ENCODE data around the gene MEX3C. TPM values are rescaled to one million over a fixed set of nuclear protein-coding genes. Genes with fewer than 3 reads are reported as not detected.

The MEX3C gene
- total RNA-seq, 2 donors from 2014 or later = 59.0 to 82.5 TPM

DNA sequence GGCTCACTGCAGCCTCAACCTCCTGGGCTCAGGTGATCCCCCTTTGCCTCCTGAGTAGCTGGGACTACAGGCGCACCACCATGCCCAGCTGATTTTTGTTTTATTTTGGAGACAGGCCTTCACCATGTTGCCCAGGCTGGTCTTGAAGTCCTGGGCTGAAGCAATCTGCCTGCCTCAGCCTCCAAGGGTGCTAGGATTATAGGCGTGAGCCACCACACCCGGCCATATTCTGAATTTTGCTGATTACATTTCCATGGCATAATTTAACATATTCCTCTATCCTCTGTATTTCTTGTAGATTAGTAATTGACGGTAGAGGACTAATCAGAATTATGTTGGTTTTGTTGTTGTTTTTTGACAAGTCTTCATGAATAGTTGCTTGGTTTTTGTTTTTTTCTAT lies 50.6 kb downstream of the MEX3C start:
- Mint-ChIP-seq H3K27ac (no peak overlapping the region), H3K36me3 (peaks cover 0 to 13% of the 10 kb centered on the region in 2 donors), H3K9me3 (peaks cover 0 to 4% of the 10 kb centered on the region in 2 donors)
- DNase-seq (ENCODE audit: low spot score in 2 of 2) (no peak), ATAC-seq (no peak)

DNA sequence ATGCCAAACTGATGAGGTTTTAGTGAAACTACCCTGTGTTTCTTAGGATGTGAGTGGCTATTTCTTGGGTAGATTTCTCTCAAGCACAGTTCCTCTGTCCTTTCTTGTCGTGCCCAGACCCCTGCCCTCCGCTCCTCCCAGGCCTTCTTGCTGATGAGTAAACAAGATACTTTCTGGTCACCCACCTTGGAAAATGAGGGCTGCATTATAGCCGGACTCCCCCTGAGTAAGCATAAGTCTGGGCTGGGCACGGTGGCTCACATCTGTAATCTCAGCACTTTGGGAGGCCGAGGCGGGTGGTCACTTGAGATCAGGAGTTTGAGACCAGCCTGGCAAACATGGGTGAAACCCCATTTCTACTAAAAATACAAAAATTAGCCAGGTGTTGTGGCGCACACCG lies 58.5 kb downstream of the MEX3C start:
- peaks cover 0 to 7% of the 10 kb centered on the region in 2 donors for H3K9me3 Mint-ChIP-seq
- no peak overlapping the region for H3K27ac Mint-ChIP-seq
- DNase-seq (ENCODE audit: low spot score in 2 of 2) (no peak), ATAC-seq (no peak)
- peaks cover 0 to 6% of the 10 kb centered on the region in 2 donors for H3K36me3 Mint-ChIP-seq

DNA sequence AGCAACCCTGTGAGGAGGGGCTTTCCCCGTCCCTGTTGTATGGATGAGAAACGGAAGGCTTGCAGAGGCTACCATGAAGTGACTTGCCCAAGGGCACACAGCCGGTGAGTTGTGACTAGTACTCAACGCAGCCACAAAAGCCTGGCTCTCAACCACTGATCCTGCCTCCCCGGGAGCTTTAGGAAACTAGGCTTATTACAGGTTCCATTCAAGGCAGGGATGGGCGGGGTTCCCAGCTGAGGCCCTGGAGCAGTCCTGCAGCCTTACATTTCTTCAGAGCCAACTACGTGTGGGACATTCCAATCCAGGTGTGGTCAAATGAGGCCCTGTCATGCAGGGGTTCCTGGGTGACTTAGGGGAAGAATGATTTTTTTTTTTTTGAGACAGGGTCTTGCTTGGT lies 59.6 kb downstream of the MEX3C start:
- H3K27ac Mint-ChIP-seq = no peak overlapping the region

DNA sequence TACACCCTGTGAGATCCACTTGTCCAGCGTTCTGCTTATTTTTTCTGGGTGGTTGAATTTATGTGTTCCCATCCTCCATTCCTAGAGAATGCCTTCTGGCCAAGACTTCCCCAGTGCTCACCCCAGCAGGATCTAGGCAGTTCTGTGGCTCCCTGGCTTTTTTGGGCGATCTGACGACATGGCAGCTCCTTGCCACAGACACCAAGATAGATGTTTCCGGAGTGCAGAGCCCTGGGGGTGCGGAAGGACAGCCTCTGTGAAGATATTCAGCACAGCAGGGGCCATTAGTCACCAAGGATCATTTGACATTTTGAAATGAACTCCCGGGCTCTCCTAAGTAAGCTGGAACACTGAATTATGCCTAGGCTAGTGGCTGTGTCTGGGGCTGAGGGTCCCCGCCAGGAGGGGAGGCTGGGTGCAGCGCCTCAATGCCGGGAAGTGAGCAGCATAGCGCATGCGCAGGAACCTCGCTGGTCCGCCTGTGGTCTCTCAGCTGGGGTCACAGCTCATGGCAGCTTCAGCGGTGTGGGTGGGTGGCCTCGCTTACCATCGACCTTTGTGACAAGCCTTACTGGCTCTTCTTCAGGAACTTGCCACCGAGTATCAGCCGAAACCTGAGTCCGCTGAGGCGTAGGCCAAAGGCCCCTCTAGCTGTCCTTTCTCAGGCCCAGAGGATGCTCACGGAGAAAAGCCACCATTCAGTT lies 60.3 kb downstream of the MEX3C start:
- H3K9me3 Mint-ChIP-seq = peaks cover 0 to 6% of the 10 kb centered on the region in 2 donors
- ATAC-seq (no peak), DNase-seq (ENCODE audit: low spot score in 2 of 2) (no peak)
- H3K27ac Mint-ChIP-seq = no peak overlapping the region
- peaks cover 0 to 4% of the 10 kb centered on the region in 2 donors for H3K36me3 Mint-ChIP-seq

More for the DNA sequence above, 59.6 kb downstream of the MEX3C start:
- Mint-ChIP-seq H3K36me3 (peaks cover 0 to 6% of the 10 kb centered on the region in 2 donors), H3K9me3 (peaks cover 0 to 7% of the 10 kb centered on the region in 2 donors)
- DNase-seq (ENCODE audit: low spot score in 2 of 2) (no peak), ATAC-seq (no peak)

DNA sequence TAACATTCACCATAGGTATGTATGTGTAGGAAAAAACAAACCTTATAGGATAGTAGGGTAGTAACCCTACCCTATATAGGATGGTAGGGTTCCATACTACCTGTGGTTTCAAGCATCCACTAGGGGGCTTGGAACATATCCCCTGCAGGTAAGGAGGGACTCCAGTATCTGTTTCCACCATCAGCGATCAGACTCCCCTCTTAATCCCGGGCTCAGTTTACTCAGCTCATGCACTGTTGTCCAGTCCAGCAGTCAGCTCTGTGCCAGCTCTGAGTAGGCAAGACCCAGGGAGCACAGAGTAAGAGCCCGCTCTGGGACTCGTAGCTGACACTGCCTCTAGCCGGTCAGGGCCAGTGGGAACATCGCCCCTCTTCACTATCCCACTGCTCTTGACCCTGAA lies 61.7 kb downstream of the MEX3C start:
- Mint-ChIP-seq H3K27ac (no peak overlapping the region), H3K9me3 (no peaks in the 10 kb centered on the region), H3K36me3 (no peaks in the 10 kb centered on the region)
- ATAC-seq (peak in 1 of 2 donors; percentile 66), DNase-seq (ENCODE audit: low spot score in 2 of 2) (no peak)

DNA sequence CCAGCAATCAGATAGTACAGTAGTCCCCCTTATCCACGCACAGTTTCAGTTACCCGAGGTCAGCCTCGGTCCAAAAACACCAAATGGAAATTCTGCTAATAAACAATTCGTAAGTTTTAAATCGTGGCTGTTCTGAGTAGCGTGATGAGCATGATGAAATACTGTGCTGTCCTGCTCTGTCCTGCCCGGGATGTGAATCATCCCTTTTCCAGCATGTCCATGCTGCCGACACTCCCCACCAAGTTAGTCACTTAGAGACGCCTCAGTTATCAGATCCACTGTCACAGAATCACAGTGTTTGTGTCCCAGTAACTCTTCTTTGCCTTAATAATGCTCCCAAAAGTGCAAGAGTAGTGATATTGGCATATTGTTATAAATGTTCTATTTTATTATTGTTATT lies 62.1 kb downstream of the MEX3C start:
- ATAC-seq (no peak), DNase-seq (ENCODE audit: low spot score in 2 of 2) (no peak)
- Mint-ChIP-seq H3K9me3 (no peaks in the 10 kb centered on the region), H3K27ac (no peak overlapping the region), H3K36me3 (no peaks in the 10 kb centered on the region)

DNA sequence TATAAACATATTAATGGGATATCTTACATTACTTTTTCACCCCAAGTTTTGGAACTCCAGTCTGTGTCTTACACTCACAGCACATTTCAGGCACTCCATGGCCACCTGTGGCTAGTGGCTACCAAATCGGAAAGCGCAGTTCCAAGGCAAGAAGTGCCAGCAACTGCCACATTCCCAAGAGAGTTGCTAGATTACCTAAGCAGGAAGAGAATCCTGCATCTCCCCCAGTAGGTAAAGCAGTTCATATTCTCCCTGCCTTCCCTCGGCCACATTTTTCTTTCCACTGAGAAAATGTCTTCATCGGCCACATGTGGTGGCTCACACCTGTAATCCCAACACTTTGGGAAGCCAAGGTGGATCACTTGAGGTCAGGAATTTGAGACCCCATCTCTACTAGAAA lies 62.8 kb downstream of the MEX3C start:
- H3K27ac Mint-ChIP-seq = no peak overlapping the region
- no peak for ATAC-seq

DNA sequence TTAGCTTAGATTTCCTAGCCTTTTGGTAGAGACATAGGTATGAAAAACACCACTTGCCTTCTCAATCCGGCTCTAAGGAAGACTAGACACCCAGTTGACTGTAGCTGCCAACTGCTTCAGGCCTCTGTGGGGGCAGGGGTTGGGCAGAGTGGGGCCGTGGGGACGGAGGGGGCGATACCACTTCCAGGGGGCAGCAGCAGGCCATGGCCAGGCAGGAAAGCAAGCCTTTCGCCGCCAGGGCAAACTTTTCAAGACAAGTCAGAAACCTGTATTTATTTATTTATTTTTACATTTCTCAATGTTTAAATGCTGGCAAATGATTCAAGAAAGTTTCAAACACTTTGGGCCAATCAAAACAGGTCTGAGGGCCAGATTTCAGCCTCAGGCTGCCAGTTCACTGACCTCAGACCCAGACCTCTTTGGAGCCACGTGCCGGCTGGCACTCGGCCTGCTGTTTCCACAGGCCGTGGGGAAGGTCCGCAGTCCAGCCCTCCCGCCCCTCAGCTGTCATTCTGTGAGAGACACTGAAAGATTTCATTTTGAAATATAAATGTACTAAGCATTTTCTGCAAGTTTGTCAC lies 63.8 kb downstream of the MEX3C start:
- Mint-ChIP-seq H3K36me3 (no peaks in the 10 kb centered on the region), H3K9me3 (no peaks in the 10 kb centered on the region), H3K27ac (no peak overlapping the region)
- ATAC-seq (no peak), DNase-seq (ENCODE audit: low spot score in 2 of 2) (no peak)

More for the DNA sequence above, 62.8 kb downstream of the MEX3C start:
- Mint-ChIP-seq H3K36me3 (no peaks in the 10 kb centered on the region), H3K9me3 (no peaks in the 10 kb centered on the region)
- no peak for DNase-seq (ENCODE audit: low spot score in 2 of 2)

DNA sequence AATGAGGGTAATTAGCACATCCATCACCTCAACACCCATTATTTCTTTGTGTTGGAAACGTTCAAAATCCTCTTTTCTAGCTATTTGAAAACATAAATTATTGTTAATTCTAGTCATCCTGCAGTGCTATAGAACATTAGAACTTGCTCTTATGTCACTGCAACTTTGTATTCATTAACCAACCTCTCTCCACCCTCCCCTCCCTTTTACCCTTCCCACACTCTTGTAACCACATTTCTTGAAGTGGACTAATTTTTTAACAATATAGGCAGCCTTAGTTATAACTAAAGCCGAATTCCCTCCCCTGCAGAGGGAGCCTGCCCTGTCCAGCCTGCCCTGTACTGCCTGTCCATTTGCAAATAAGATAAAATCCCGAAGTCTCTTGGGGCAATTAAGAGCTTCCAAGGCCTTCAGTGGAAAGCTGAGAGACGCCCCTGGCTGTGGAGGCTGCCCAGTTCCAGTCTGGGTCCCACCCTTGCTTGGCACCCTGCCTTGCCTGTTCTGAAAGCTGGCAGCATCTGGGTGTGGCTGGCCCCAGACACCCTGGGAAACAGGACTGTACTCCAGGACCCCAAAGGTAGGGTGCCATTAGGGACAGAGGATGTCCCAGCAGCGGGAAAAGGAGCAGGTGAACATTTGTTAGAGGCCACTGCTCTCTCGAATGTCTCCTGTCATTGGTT lies 65.1 kb downstream of the MEX3C start:
- Mint-ChIP-seq H3K27ac (peak overlapping the region in 1 of 2 donors; percentile 50), H3K9me3 (no peaks in the 10 kb centered on the region), H3K36me3 (no peaks in the 10 kb centered on the region)
- ATAC-seq = no peak
- DNase-seq (ENCODE audit: low spot score in 2 of 2) = no peak

DNA sequence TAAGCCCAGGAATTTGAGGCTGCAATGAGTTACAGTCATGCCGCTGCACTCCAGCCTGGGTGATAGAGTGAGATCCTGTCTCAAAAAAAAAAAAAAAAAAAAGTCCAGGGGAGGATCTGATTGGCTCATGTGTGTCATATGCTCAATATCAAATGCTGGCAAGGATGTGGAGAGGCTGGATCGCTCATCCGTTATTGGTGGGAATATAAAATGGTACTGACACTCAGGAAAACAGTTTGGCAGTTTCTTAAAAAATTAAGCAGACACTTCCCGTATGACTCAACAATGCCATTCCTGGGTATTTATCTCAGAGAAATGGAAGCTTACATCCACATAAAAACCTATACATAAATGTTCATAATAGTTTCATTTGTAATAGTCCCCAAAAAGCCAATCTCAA lies 68.9 kb downstream of the MEX3C start:
- ATAC-seq (no peak), DNase-seq (ENCODE audit: low spot score in 2 of 2) (no peak)
- Mint-ChIP-seq H3K27ac (no peak overlapping the region), H3K36me3 (no peaks in the 10 kb centered on the region), H3K9me3 (no peaks in the 10 kb centered on the region)

DNA sequence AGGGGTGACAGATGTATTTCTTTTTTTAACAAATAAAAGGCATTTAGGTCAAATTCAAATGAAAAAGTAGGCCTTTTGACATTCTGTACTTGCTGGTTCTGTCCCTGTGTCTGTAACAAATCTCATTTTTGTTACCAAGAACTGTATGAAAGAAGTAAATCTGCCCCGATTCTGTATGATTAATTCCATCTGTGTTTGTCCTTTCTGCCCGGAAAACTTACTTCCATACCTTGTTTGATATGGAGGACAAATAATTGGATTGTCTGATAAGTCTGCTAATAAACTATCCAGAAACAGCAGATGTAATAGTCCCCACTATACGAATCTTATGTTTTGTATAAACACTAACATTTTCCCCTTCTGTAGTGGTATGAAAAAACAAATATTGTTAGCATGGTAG lies 69.8 kb downstream of the MEX3C start:
- Mint-ChIP-seq H3K36me3 (no peaks in the 10 kb centered on the region), H3K27ac (no peak overlapping the region), H3K9me3 (no peaks in the 10 kb centered on the region)
- ATAC-seq (no peak), DNase-seq (ENCODE audit: low spot score in 2 of 2) (no peak)

DNA sequence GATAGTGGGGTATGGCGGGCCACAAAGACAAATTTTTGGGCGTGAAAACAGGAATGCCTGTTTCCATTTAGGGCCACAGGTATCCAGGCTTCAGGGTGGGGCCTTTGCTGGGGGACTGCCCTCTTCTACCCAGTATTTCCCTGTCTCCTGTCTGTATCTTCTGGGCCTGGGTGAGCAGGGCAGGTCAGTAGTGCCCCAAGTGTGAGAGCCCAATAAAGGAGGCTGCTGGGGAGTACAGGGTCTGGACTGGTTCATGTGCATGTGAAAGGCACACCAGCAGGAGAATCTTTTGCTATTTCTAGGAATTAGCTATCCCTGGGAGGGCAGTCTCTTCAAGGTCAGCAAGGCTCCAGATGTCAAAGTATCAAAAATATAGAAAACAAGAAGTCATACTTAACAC lies 71.5 kb downstream of the MEX3C start:
- H3K9me3 Mint-ChIP-seq = no peaks in the 10 kb centered on the region
- DNase-seq (ENCODE audit: low spot score in 2 of 2) (no peak), ATAC-seq (no peak)
- peak overlapping the region in 1 of 2 donors; percentile 47 for H3K27ac Mint-ChIP-seq
- H3K36me3 Mint-ChIP-seq = no peaks in the 10 kb centered on the region

Other genes starting within 250 kb of the MEX3C start
- gene ELAC1, start 229.6 kb downstream of the MEX3C start, total RNA-seq = 1 to 10 TPM; 1.0 to 5.1 TPM
- 10 to 100 TPM; 86.7 to 90.0 TPM for gene SMAD4, start 167.5 kb downstream of the MEX3C start, total RNA-seq